NT2/D1 (cell line): Measurements from ENCODE around the gene ZNF43.

ENCODE experiments used
- SUZ12 ChIP-seq: IDR thresholded peaks from 2 replicates; pipeline ENCODE4 v1.6.1; 2011; ENCODE audit not compliant: insufficient read length, insufficient read depth; ENCODE audit errors: extremely low read depth
- ZNF274 ChIP-seq: IDR thresholded peaks from 2 replicates; pipeline ENCODE4 v1.6.1; 2011; ENCODE audit warnings: mild to moderate bottlenecking, low read depth, low read length

GRCh38 chr19:21786936-21787335 is 49.0 kb downstream of the ZNF43 start:
- no peak for TF ChIP-seq SUZ12
- TF ChIP-seq ZNF274: no peak
